Stimulated activated CD4-positive, alpha-beta T cell treated with anti-CD3 and anti-CD28 coated beads, TNF-alpha, amount 100 ng/mL, for 4 hours (primary cell): Measurements from ENCODE around the gene C1R.
"Not testable (repeated sequence)": the region's sequence is repeated elsewhere in the genome, so short reads cannot be mapped to it uniquely, and the experiment has no call there.

ENCODE experiments used
- DNase-seq, 3 experiments: peaks; one replicate each; pipeline ENCODE4 v3.0.0-alpha.2; 2020; ENCODE audit warnings: low read depth in 3 of 3

Gene C1R

GRCh38 chr12:7120166-7120565 is 27.9 kb upstream of the C1R start:
- no peak for DNase-seq

- DNase-seq = no peak
Measured at GRCh38 chr12:7118881-7119280, 26.6 kb upstream of the C1R start.

- DNase-seq = no peak
Measured at GRCh38 chr12:7117670-7118069, 25.4 kb upstream of the C1R start.

GRCh38 chr12:7116916-7117315 is 24.7 kb upstream of the C1R start:
- no peak for DNase-seq

GRCh38 chr12:7116196-7116595 is 24.0 kb upstream of the C1R start:
- no peak for DNase-seq

- DNase-seq = no peak
Measured at GRCh38 chr12:7114851-7115250, 22.6 kb upstream of the C1R start.

- DNase-seq = no peak
Measured at GRCh38 chr12:7114008-7114407, 21.8 kb upstream of the C1R start.

GRCh38 chr12:7113389-7113871 is 21.2 kb upstream of the C1R start:
- DNase-seq = no peak

GRCh38 chr12:7112041-7112440 is 19.8 kb upstream of the C1R start:
- no peak for DNase-seq

- no peak for DNase-seq
Measured at GRCh38 chr12:7110661-7111060, 18.4 kb upstream of the C1R start.

- DNase-seq = no peak
Measured at GRCh38 chr12:7109572-7109920, 17.3 kb upstream of the C1R start.

- DNase-seq = peak; percentile 65 to 80 (median 66)
Measured at GRCh38 chr12:7108796-7109571, 16.7 kb upstream of the C1R start, which contains the start of gene C1RL. Gene C1RL (minus strand): TSS chr12:7109214. CDS start chr12:7109180, 34 bp downstream.

- peak; percentile 52 to 53 (median 53) for DNase-seq
Measured at GRCh38 chr12:7108003-7108795, 16.0 kb upstream of the C1R start.

- DNase-seq = no peak
Measured at GRCh38 chr12:7107636-7108002, 15.4 kb upstream of the C1R start.

GRCh38 chr12:7107181-7107580 is 14.9 kb upstream of the C1R start:
- DNase-seq = not testable (repeated sequence)

GRCh38 chr12:7106082-7106481 is 13.8 kb upstream of the C1R start:
- DNase-seq = no peak

GRCh38 chr12:7103837-7104584 is 11.8 kb upstream of the C1R start:
- DNase-seq = no peak

- no peak for DNase-seq
Measured at GRCh38 chr12:7102582-7102981, 10.3 kb upstream of the C1R start.

GRCh38 chr12:7101694-7102131 is 9.5 kb upstream of the C1R start:
- no peak for DNase-seq

GRCh38 chr12:7101047-7101693 is 8.9 kb upstream of the C1R start:
- no peak for DNase-seq

GRCh38 chr12:7100239-7100638 is 8.0 kb upstream of the C1R start:
- no peak for DNase-seq
